MM.1S (cell line): Measurements from ENCODE around the gene HYI.

Experiments used
- DNase-seq: peaks from one replicate; pipeline ENCODE4 v3.0.0-alpha.2; 2015
- H2AFZ ChIP-seq: fragments of 300-600 bp; sonication (generic); 2 replicates; pipeline ENCODE4 v1.6.0; 2016; ENCODE audit warnings: antibody characterized with exemption, low read length
- H3F3A ChIP-seq: fragments of 300-600 bp; sonication (generic); 2 replicates; pipeline ENCODE4 v1.6.1; 2016; ENCODE audit warnings: mild to moderate bottlenecking, antibody characterized with exemption, low read length, moderate library complexity, mixed read lengths; ENCODE audit not compliant: insufficient read depth
- H3K27ac ChIP-seq: fragments of 300-600 bp; sonication (generic); 2 replicates; pipeline ENCODE4 v1.5.1; 2016; ENCODE audit warnings: mild to moderate bottlenecking, low read length
- H3K27me3 ChIP-seq: fragments of 300-600 bp; sonication (generic); replicated peaks from 2 replicates; pipeline ENCODE4 v1.6.0; 2016; ENCODE audit warnings: low read length; ENCODE audit not compliant: insufficient read depth
- H3K36me3 ChIP-seq: fragments of 300-600 bp; sonication (generic); replicated peaks from 2 replicates; pipeline ENCODE4 v1.6.1; 2016; ENCODE audit warnings: mild to moderate bottlenecking, low read length, mixed read lengths; ENCODE audit not compliant: insufficient read depth
- H3K4me1 ChIP-seq: fragments of 300-600 bp; sonication (generic); 2 replicates; pipeline ENCODE4 v1.6.1; 2016; ENCODE audit warnings: low read length, mixed read lengths
- H3K4me2 ChIP-seq: fragments of 300-600 bp; sonication (generic); 2 replicates; pipeline ENCODE4 v1.6.0; 2016; ENCODE audit warnings: low read depth, low read length
- H3K4me3 ChIP-seq: fragments of 300-600 bp; sonication (generic); 2 replicates; pipeline ENCODE4 v1.5.1; 2016; ENCODE audit warnings: low read length, mixed read lengths
- H3K79me2 ChIP-seq: fragments of 300-600 bp; sonication (generic); 2 replicates; pipeline ENCODE4 v1.6.1; 2016; ENCODE audit warnings: mixed run types, low read length, mixed read lengths
- H3K9ac ChIP-seq: fragments of 300-600 bp; sonication (generic); 2 replicates; pipeline ENCODE4 v1.6.1; 2016; ENCODE audit warnings: low read length, mixed read lengths
- H3K9me2 ChIP-seq: fragments of 300-600 bp; sonication (generic); replicated peaks from 2 replicates; pipeline ENCODE4 v1.6.1; 2016; ENCODE audit warnings: mild to moderate bottlenecking, low read length, mixed read lengths; ENCODE audit not compliant: insufficient read depth
- H3K9me3 ChIP-seq: fragments of 300-600 bp; sonication (generic); replicated peaks from 2 replicates; pipeline ENCODE4 v1.6.1; 2016; ENCODE audit warnings: mild to moderate bottlenecking, low read length, mixed read lengths; ENCODE audit not compliant: insufficient read depth
- H4K20me1 ChIP-seq: fragments of 300-600 bp; sonication (generic); 2 replicates; pipeline ENCODE4 v1.6.1; 2016; ENCODE audit warnings: mild to moderate bottlenecking, low read length, moderate library complexity, mixed read lengths; ENCODE audit not compliant: insufficient read depth
- EZH2 ChIP-seq: fragments of 300-600 bp; sonication (generic); optimal IDR thresholded peaks from 2 replicates; pipeline ENCODE3; 2017; ENCODE audit warnings: low read depth, mild to moderate bottlenecking, antibody characterized with exemption, low read length, mixed read lengths
- EZH2phosphoT487 ChIP-seq: fragments of 300-600 bp; sonication (generic); IDR thresholded peaks from 2 replicates; pipeline ENCODE4 v1.6.1; 2018; ENCODE audit warnings: antibody characterized with exemption, low read length
- TF ChIP-seq, protein P1 (sequence below): fragments of 300-600 bp; sonication (generic); IDR thresholded peaks from 2 replicates; pipeline ENCODE4 v1.5.1; 2016; ENCODE audit warnings: antibody characterized with exemption, low read length, mixed read lengths

HYI gene

DNA sequence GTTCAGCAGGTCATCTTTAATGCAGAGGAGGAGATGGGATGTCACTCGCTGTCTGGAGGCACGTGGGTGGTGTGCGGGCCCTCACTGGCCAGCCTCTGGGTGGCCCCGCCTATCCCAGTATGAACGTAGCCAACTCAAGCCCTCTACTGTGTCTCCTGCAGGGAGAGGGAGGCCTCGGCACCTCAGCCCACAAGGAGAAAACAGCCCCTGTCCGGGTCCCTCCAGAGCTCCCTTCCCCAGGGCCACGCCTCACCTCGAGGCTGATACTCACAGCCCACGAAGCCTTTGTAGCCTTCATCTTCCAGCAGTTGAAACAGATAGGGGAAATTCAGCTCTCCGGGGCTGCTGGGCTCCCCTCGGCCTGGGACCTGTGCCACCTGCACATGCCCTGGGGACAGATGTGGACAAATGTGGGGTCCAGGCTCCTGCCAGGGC, 2.6 kb downstream of the HYI start:
- H3K27me3 ChIP-seq = no peaks in the 10 kb centered on the region
- no peak overlapping the region for H3K27ac ChIP-seq
- DNase-seq = no peak
- H3K4me1 ChIP-seq = peaks cover 12% of the 10 kb centered on the region
- peaks cover 22% of the 10 kb centered on the region for H3F3A ChIP-seq
- no peaks in the 10 kb centered on the region for H3K9me3 ChIP-seq
- H3K36me3 ChIP-seq = no peaks in the 10 kb centered on the region; the same call in 1 of the 2 replicates
- H4K20me1 ChIP-seq = no peaks in the 10 kb centered on the region
- no peak overlapping the region for H3K9ac ChIP-seq
- H2AFZ ChIP-seq = no peak overlapping the region
- H3K9me2 ChIP-seq = no peaks in the 10 kb centered on the region
- H3K4me2 ChIP-seq = no peak overlapping the region
- no peak for TF ChIP-seq EZH2phosphoT487
- no peak for TF ChIP-seq EZH2
- TF ChIP-seq, protein P1, sequence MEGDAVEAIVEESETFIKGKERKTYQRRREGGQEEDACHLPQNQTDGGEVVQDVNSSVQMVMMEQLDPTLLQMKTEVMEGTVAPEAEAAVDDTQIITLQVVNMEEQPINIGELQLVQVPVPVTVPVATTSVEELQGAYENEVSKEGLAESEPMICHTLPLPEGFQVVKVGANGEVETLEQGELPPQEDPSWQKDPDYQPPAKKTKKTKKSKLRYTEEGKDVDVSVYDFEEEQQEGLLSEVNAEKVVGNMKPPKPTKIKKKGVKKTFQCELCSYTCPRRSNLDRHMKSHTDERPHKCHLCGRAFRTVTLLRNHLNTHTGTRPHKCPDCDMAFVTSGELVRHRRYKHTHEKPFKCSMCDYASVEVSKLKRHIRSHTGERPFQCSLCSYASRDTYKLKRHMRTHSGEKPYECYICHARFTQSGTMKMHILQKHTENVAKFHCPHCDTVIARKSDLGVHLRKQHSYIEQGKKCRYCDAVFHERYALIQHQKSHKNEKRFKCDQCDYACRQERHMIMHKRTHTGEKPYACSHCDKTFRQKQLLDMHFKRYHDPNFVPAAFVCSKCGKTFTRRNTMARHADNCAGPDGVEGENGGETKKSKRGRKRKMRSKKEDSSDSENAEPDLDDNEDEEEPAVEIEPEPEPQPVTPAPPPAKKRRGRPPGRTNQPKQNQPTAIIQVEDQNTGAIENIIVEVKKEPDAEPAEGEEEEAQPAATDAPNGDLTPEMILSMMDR = no peak
- no peaks in the 10 kb centered on the region for H3K79me2 ChIP-seq
- H3K4me3 ChIP-seq = no peak overlapping the region

GRCh38 chr1:43450251-43450941, 3.3 kb downstream of the HYI start:
- no peaks in the 10 kb centered on the region for H3K36me3 ChIP-seq
- peaks cover 21% of the 10 kb centered on the region for H3F3A ChIP-seq
- H3K27me3 ChIP-seq = no peaks in the 10 kb centered on the region
- no peaks in the 10 kb centered on the region for H3K9me2 ChIP-seq
- peaks cover 12% of the 10 kb centered on the region for H3K4me1 ChIP-seq
- H3K4me3 ChIP-seq = no peak overlapping the region
- no peak for TF ChIP-seq EZH2phosphoT487
- TF ChIP-seq, protein P1 = no peak
- no peak for TF ChIP-seq EZH2
- H3K27ac ChIP-seq = no peak overlapping the region
- no peak for DNase-seq
- no peaks in the 10 kb centered on the region for H3K9me3 ChIP-seq
- H3K9ac ChIP-seq = no peak overlapping the region
- H4K20me1 ChIP-seq = no peaks in the 10 kb centered on the region
- no peak overlapping the region for H3K4me2 ChIP-seq
- no peak overlapping the region for H2AFZ ChIP-seq
- no peaks in the 10 kb centered on the region for H3K79me2 ChIP-seq

DNA sequence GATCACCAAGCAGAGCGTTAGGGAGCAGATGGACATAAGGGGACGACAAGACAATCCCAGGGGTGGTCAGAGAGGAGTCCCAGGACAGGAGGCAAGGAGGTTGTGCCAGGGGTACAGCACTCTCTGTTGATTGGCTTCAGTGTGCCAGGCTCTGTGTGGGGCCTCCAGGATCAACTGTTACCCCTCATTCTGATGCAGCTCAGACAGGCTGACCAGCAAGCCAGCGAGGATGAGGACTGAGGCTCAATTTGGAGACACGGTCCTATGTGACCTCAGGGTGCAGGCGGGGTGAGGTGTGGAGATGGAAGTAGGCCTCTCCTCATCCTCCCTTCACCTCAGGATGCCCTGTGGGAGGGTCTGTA, 4.0 kb downstream of the HYI start:
- no peak for DNase-seq
- H3K4me3 ChIP-seq = no peak overlapping the region
- H3K27me3 ChIP-seq = no peaks in the 10 kb centered on the region
- H4K20me1 ChIP-seq = no peaks in the 10 kb centered on the region
- H3F3A ChIP-seq = peaks cover 14% of the 10 kb centered on the region
- H3K27ac ChIP-seq = no peak overlapping the region
- no peak overlapping the region for H2AFZ ChIP-seq
- H3K9ac ChIP-seq = no peak overlapping the region
- H3K9me2 ChIP-seq = no peaks in the 10 kb centered on the region
- TF ChIP-seq, protein P1 = no peak
- TF ChIP-seq EZH2phosphoT487 (no peak), EZH2 (no peak)
- H3K36me3 ChIP-seq = no peaks in the 10 kb centered on the region
- no peak overlapping the region for H3K4me2 ChIP-seq
- no peaks in the 10 kb centered on the region for H3K9me3 ChIP-seq
- peaks cover 6% of the 10 kb centered on the region; the same call in 1 of the 2 replicates for H3K4me1 ChIP-seq
- no peaks in the 10 kb centered on the region for H3K79me2 ChIP-seq
